Fibroblast of lung (primary cell): ENCODE results near the gene GSG1L2. TPM values are rescaled to one million over a fixed set of nuclear protein-coding genes. Genes with fewer than 3 reads are reported as not detected.

Source experiments
- DNase-seq, 2 donors: peaks; one replicate each; pipeline versions ENCODE4 v3.0.0 to v3.0.0-alpha.2; 2010; ENCODE audit warnings: low read depth in 2 of 2
- H2AFZ ChIP-seq: 2 replicates; pipeline ENCODE4 v1.5.1; 2012; ENCODE audit warnings: low read length, control low read depth, inconsistent platforms
- H3K27ac ChIP-seq: 2 replicates; pipeline ENCODE4 v1.5.1; 2011; ENCODE audit warnings: low read length, control low read depth; ENCODE audit not compliant: insufficient read depth
- H3K27me3 ChIP-seq: 2 replicates; pipeline ENCODE4 v1.5.1; 2011; ENCODE audit warnings: mild to moderate bottlenecking, low read length; ENCODE audit not compliant: control insufficient read depth, insufficient read depth
- H3K36me3 ChIP-seq: 2 replicates; pipeline ENCODE4 v1.5.1; 2011; ENCODE audit warnings: low read length; ENCODE audit not compliant: control insufficient read depth, insufficient read depth
- H3K4me1 ChIP-seq: 2 replicates; pipeline ENCODE4 v1.5.1; 2011; ENCODE audit warnings: low read length; ENCODE audit not compliant: control insufficient read depth, insufficient read depth; ENCODE audit errors: extremely low read depth
- H3K4me2 ChIP-seq: 2 replicates; pipeline ENCODE4 v1.5.1; 2011; ENCODE audit warnings: low read length, control low read depth; ENCODE audit not compliant: insufficient read depth; ENCODE audit errors: extremely low read depth
- H3K4me3 ChIP-seq, 4 experiments: fragments of 200-600 bp in 1 of 4; sonication (generic) in 1 of 4; replicated peaks in 1 of 4; 2 replicates each; pipeline ENCODE4 v1.5.1; 2011 to 2016; ENCODE audit warnings: low read length in 4 of 4, low read depth in 3 of 4, mild to moderate bottlenecking in 3 of 4, control low read depth in 2 of 4, inconsistent platforms in 1 of 4, mixed read lengths in 1 of 4; ENCODE audit not compliant: insufficient read depth in 1 of 4; ENCODE audit errors: control extremely low read depth in 1 of 4
- H3K79me2 ChIP-seq: 2 replicates; pipeline ENCODE4 v1.5.1; 2012; ENCODE audit warnings: mild to moderate bottlenecking, low read length, inconsistent platforms; ENCODE audit not compliant: control insufficient read depth, insufficient read depth
- H3K9ac ChIP-seq: 2 replicates; pipeline ENCODE4 v1.5.1; 2011; ENCODE audit warnings: mild to moderate bottlenecking, low read length, control low read depth; ENCODE audit not compliant: insufficient read depth
- H3K9me3 ChIP-seq: 2 replicates; pipeline ENCODE4 v1.5.1; 2012; ENCODE audit warnings: low read depth, low read length; ENCODE audit not compliant: control insufficient read depth, insufficient read depth
- H4K20me1 ChIP-seq: 2 replicates; pipeline ENCODE4 v1.5.1; 2011; ENCODE audit warnings: low read length; ENCODE audit not compliant: control insufficient read depth, insufficient read depth; ENCODE audit errors: extremely low read depth
- CTCF ChIP-seq, 2 donors: IDR thresholded peaks in 1 of 2; conservative IDR thresholded peaks in 1 of 2; 1 replicate in 1 of 2; 2 replicates in 1 of 2; pipeline ENCODE4 v1.5.1; 2011 to 2012; ENCODE audit warnings: low read length in 2 of 2, control low read depth in 1 of 2, inconsistent platforms in 1 of 2, low read depth in 1 of 2, mild to moderate bottlenecking in 1 of 2
- EZH2 ChIP-seq: IDR thresholded peaks from 2 replicates; pipeline ENCODE4 v1.5.1; 2012; ENCODE audit warnings: low read length, control low read depth, mild to moderate bottlenecking; ENCODE audit errors: missing control alignments
- polyA plus RNA-seq, 2 donors: library from polyadenylated mRNA; depleted of rRNA in 1 of 2; stranded (reverse) in 1 of 2; unstranded in 1 of 2; fragments of >200 nt; gene quantifications; 2 replicates each; pipeline ENCODE4 v1.2.1, GENCODE V29; 2011 to 2012; ENCODE audit warnings: missing spikeins in 1 of 2
- total RNA-seq: library from RNA; depleted of rRNA; stranded (reverse); fragments of >200 nt; gene quantifications from 2 replicates; pipeline ENCODE4 v1.2.1, GENCODE V29; 2014

GSG1L2 gene
- total and polyA plus RNA-seq, 2 donors (not counting 1 experiment from before 2014, with no cell fraction given) = not detected

GRCh38 chr17:9862949-9863348, 41.1 kb upstream of the GSG1L2 start:
- Histone ChIP-seq H3K36me3 (no peaks in the 10 kb centered on the region), H3K27me3 (no peaks in the 10 kb centered on the region), H3K27ac (no peak overlapping the region), H3K9me3 (no peaks in the 10 kb centered on the region), H3K4me1 (no peaks in the 10 kb centered on the region), H3K4me3 (no peak overlapping the region), H2AFZ (no peak overlapping the region), H3K79me2 (no peaks in the 10 kb centered on the region), H3K9ac (no peak overlapping the region), H4K20me1 (no peaks in the 10 kb centered on the region), H3K4me2 (no peak overlapping the region)
- DNase-seq = no peak
- TF ChIP-seq CTCF (conservative IDR thresholded peaks at IDR 0.05 in 1 of 2, IDR thresholded peaks at IDR 0.05 in 1 of 2; ENCODE audit: low read depth in 1 of 2, low read length in 2 of 2) (no peak), EZH2 (no peak)

GRCh38 chr17:9862220-9862619, 40.3 kb upstream of the GSG1L2 start:
- peak in 1 of 2 donors; percentile 14 for DNase-seq
- H3K9ac ChIP-seq = no peak overlapping the region
- no peaks in the 10 kb centered on the region for H3K36me3 ChIP-seq
- no peaks in the 10 kb centered on the region for H3K4me1 ChIP-seq
- H3K27me3 ChIP-seq = no peaks in the 10 kb centered on the region
- no peaks in the 10 kb centered on the region for H3K79me2 ChIP-seq
- no peak overlapping the region for H2AFZ ChIP-seq
- H3K9me3 ChIP-seq = no peaks in the 10 kb centered on the region
- H3K27ac ChIP-seq = no peak overlapping the region
- H4K20me1 ChIP-seq = no peaks in the 10 kb centered on the region
- no peak for TF ChIP-seq CTCF (conservative IDR thresholded peaks at IDR 0.05 in 1 of 2, IDR thresholded peaks at IDR 0.05 in 1 of 2; ENCODE audit: low read depth in 1 of 2, low read length in 2 of 2)
- no peak for TF ChIP-seq EZH2
- no peak overlapping the region for H3K4me3 ChIP-seq
- H3K4me2 ChIP-seq = no peak overlapping the region

- Histone ChIP-seq H3K9ac (no peak overlapping the region), H3K9me3 (no peaks in the 10 kb centered on the region)
These were observed 39.0 kb upstream of the GSG1L2 start for GRCh38 chr17:9860851-9861250.

More at GRCh38 chr17:9860851-9861250, 39.0 kb upstream of the GSG1L2 start:
- Histone ChIP-seq H3K4me2 (no peak overlapping the region), H4K20me1 (no peaks in the 10 kb centered on the region), H3K27ac (no peak overlapping the region), H3K36me3 (no peaks in the 10 kb centered on the region), H3K79me2 (no peaks in the 10 kb centered on the region), H3K4me1 (no peaks in the 10 kb centered on the region), H3K4me3 (no peak overlapping the region), H2AFZ (no peak overlapping the region), H3K27me3 (no peaks in the 10 kb centered on the region)
- no peak for TF ChIP-seq CTCF (conservative IDR thresholded peaks at IDR 0.05 in 1 of 2, IDR thresholded peaks at IDR 0.05 in 1 of 2; ENCODE audit: low read depth in 1 of 2, low read length in 2 of 2)
- no peak for DNase-seq
